Measurements from ENCODE around the gene GFRA1. TPM values are rescaled to one million over a fixed set of nuclear protein-coding genes. Genes with fewer than 3 reads are reported as not detected.

GFRA1 gene
- polyA plus RNA-seq, 1 of the 3 experiments (the other 2 are of a cell fraction): 1.6 TPM

- no peaks in the 10 kb centered on the region for H4K20me1 ChIP-seq (ENCODE audit: insufficient read depth)
- CTCF ChIA-PET: interaction anchor here (1.0 kb wide), 1 partner anchor 8 kb away, joined by 3 read pairs; no protein-coding TSS in a partner anchor
- WGBS (ENCODE audit: low lambda C conversion rate): 16% methylated on average over 4 of the region's 4 CpGs
Measured at GRCh38 chr10:116162851-116163250, 110.2 kb downstream of the GFRA1 start.

GRCh38 chr10:116160271-116160670, 112.7 kb downstream of the GFRA1 start:
- Histone ChIP-seq H2AFZ (ENCODE audit: low read depth) (no peak overlapping the region), H3K36me3 (replicated peaks in 1 of 2; ENCODE audit: control insufficient read depth in 1 of 2, insufficient read depth in 2 of 2, low read length in 1 of 2) (no peaks in the 10 kb centered on the region), H3K9me3 (no peaks in the 10 kb centered on the region), H3K9me2 (no peaks in the 10 kb centered on the region), H3K27me3 (ENCODE audit: insufficient read depth) (no peaks in the 10 kb centered on the region), H4K20me1 (ENCODE audit: insufficient read depth) (no peaks in the 10 kb centered on the region), H3K4me3 (ENCODE audit: low read depth in 2 of 2, low read length in 1 of 2) (no peak overlapping the region), H3K79me2 (ENCODE audit: insufficient read depth) (no peaks in the 10 kb centered on the region), H3F3A (replicated peaks; ENCODE audit: insufficient read depth) (no peaks in the 10 kb centered on the region), H3K4me2 (no peak overlapping the region), H3K9ac (no peak overlapping the region), H3K27ac (ENCODE audit: low read depth in 2 of 2, low read length in 1 of 2) (no peak overlapping the region), H3K4me1 (ENCODE audit: control insufficient read depth in 1 of 2, insufficient read depth in 2 of 2, low read depth in 1 of 2, low read length in 1 of 2) (no peaks in the 10 kb centered on the region)
- POLR2A ChIA-PET: no interaction called here
- CTCF ChIA-PET: no interaction called here
- WGBS (ENCODE audit: low lambda C conversion rate): 17% methylated on average over 2 of the region's 2 CpGs
- DNase-seq: no peak
- TF ChIP-seq RXRA (IDR thresholded peaks at IDR 0.05; ENCODE audit: borderline replicate concordance, low read depth) (no peak), RCOR1 (IDR thresholded peaks at IDR 0.05; ENCODE audit: low read length) (no peak), NFIC (IDR thresholded peaks at IDR 0.05; ENCODE audit: borderline replicate concordance) (no peak), MXI1 (IDR thresholded peaks at IDR 0.05; ENCODE audit: low read depth, low read length) (no peak), TCF12 (IDR thresholded peaks at IDR 0.05) (no peak), FOXJ3 (CRISPR knock-in tag; IDR thresholded peaks at IDR 0.05) (no peak), NRF1 (IDR thresholded peaks at IDR 0.05; ENCODE audit: low read depth, low read length) (no peak), GABPA (IDR thresholded peaks at IDR 0.05; ENCODE audit: low read depth) (no peak), MAX (IDR thresholded peaks at IDR 0.05; ENCODE audit: low read depth) (no peak), JUND (IDR thresholded peaks at IDR 0.05) (no peak), GATA2 (CRISPR knock-in tag; IDR thresholded peaks at IDR 0.05) (no peak), USF2 (IDR thresholded peaks at IDR 0.05; ENCODE audit: borderline replicate concordance, low read depth, low read length) (no peak), SIN3A (IDR thresholded peaks at IDR 0.05; ENCODE audit: borderline replicate concordance, low read depth, low read length) (no peak), MEF2A (IDR thresholded peaks at IDR 0.05; ENCODE audit: borderline replicate concordance, low read depth) (no peak)

More at GRCh38 chr10:116162851-116163250, 110.2 kb downstream of the GFRA1 start:
- POLR2A ChIA-PET: no interaction called here
- Histone ChIP-seq H3K27me3 (ENCODE audit: insufficient read depth) (no peaks in the 10 kb centered on the region), H2AFZ (ENCODE audit: low read depth) (no peak overlapping the region), H3K4me2 (no peak overlapping the region), H3K9me2 (no peaks in the 10 kb centered on the region), H3F3A (replicated peaks; ENCODE audit: insufficient read depth) (no peaks in the 10 kb centered on the region), H3K9ac (no peak overlapping the region), H3K79me2 (ENCODE audit: insufficient read depth) (no peaks in the 10 kb centered on the region), H3K36me3 (replicated peaks in 1 of 2; ENCODE audit: control insufficient read depth in 1 of 2, insufficient read depth in 2 of 2, low read length in 1 of 2) (no peaks in the 10 kb centered on the region), H3K4me1 (ENCODE audit: control insufficient read depth in 1 of 2, insufficient read depth in 2 of 2, low read depth in 1 of 2, low read length in 1 of 2) (no peaks in the 10 kb centered on the region), H3K4me3 (ENCODE audit: low read depth in 2 of 2, low read length in 1 of 2) (no peak overlapping the region), H3K9me3 (no peaks in the 10 kb centered on the region), H3K27ac (ENCODE audit: low read depth in 2 of 2, low read length in 1 of 2) (no peak overlapping the region)
- no peak for TF ChIP-seq MAX (IDR thresholded peaks at IDR 0.05; ENCODE audit: low read depth)
- no peak for TF ChIP-seq NRF1 (IDR thresholded peaks at IDR 0.05; ENCODE audit: low read depth, low read length)
- TF ChIP-seq FOXM1 (IDR thresholded peaks at IDR 0.05; ENCODE audit: low read depth): no peak
- no peak for TF ChIP-seq USF1 (IDR thresholded peaks at IDR 0.05; ENCODE audit: borderline replicate concordance, low read depth)
- TF ChIP-seq NFIC (IDR thresholded peaks at IDR 0.05; ENCODE audit: borderline replicate concordance): no peak
- no peak for TF ChIP-seq REST (IDR thresholded peaks at IDR 0.05; ENCODE audit: low read depth, low read length)
- TF ChIP-seq CHD2 (IDR thresholded peaks at IDR 0.05; ENCODE audit: low read length, partially characterized antibody): no peak
- TF ChIP-seq RFX5 (IDR thresholded peaks at IDR 0.05; ENCODE audit: low read length): no peak
- no peak for TF ChIP-seq TCF12 (IDR thresholded peaks at IDR 0.05)
- DNase-seq: no peak

Data from SK-N-SH (cell line).